ENCODE results near the gene PLEKHG4B. TPM values are rescaled to one million over a fixed set of nuclear protein-coding genes. Genes with fewer than 3 reads are reported as not detected.

The PLEKHG4B gene
- total RNA-seq, 1 experiment from 2014 or later: not detected

- H3K36me3 Mint-ChIP-seq (ENCODE audit: insufficient read depth, unreplicated experiment): no peaks in the 10 kb centered on the region
- no peaks in the 10 kb centered on the region for H3K9me3 Mint-ChIP-seq (ENCODE audit: unreplicated experiment)
- POLR2A ChIA-PET: no interaction called here
- peaks cover 41% of the 10 kb centered on the region for H3K27me3 Mint-ChIP-seq (ENCODE audit: insufficient read depth, unreplicated experiment)
- no peak overlapping the region for H3K4me3 Mint-ChIP-seq (ENCODE audit: unreplicated experiment)
- no peak overlapping the region for H3K27ac Mint-ChIP-seq (ENCODE audit: low read depth, unreplicated experiment)
- CTCF ChIA-PET: interaction anchor here (1.2 kb wide), 1 partner anchor 15 kb away, joined by 4 read pairs; no protein-coding TSS in a partner anchor
- no peak for TF ChIP-seq CTCF (IDR thresholded peaks at IDR 0.05; ENCODE audit: unreplicated experiment)
- BruUV-seq (replicated peaks): no TSS peak
- DNase-seq (ENCODE audit: unreplicated experiment): no peak
- intact Hi-C loops (cut with micrococcal nuclease): no loop called here
- H3K4me1 Mint-ChIP-seq (ENCODE audit: insufficient read depth, unreplicated experiment): peaks cover 3% of the 10 kb centered on the region
Observed at GRCh38 chr5:173392-174290, 81.7 kb downstream of the PLEKHG4B start.

GRCh38 chr5:174291-174600, 82.3 kb downstream of the PLEKHG4B start:
- ChIA-PET POLR2A (no interaction called here), CTCF (interaction anchor here (0.6 to 1.2 kb wide), 2 partner anchors 14 to 253 kb away, joined by 3 to 4 read pairs; no protein-coding TSS in a partner anchor)
- intact Hi-C loops (cut with micrococcal nuclease): no loop called here
- TF ChIP-seq CTCF (IDR thresholded peaks at IDR 0.05; ENCODE audit: unreplicated experiment): no peak
- BruUV-seq (replicated peaks): no TSS peak
- H3K36me3 Mint-ChIP-seq (ENCODE audit: insufficient read depth, unreplicated experiment): no peaks in the 10 kb centered on the region
- H3K27me3 Mint-ChIP-seq (ENCODE audit: insufficient read depth, unreplicated experiment): peaks cover 47% of the 10 kb centered on the region
- H3K4me3 Mint-ChIP-seq (ENCODE audit: unreplicated experiment): no peak overlapping the region
- no peak overlapping the region for H3K27ac Mint-ChIP-seq (ENCODE audit: low read depth, unreplicated experiment)
- no peak for DNase-seq (ENCODE audit: unreplicated experiment)
- H3K9me3 Mint-ChIP-seq (ENCODE audit: unreplicated experiment): no peaks in the 10 kb centered on the region
- H3K4me1 Mint-ChIP-seq (ENCODE audit: insufficient read depth, unreplicated experiment): no peaks in the 10 kb centered on the region

GRCh38 chr5:174876-175465, 83.0 kb downstream of the PLEKHG4B start:
- Mint-ChIP-seq H3K27ac (ENCODE audit: low read depth, unreplicated experiment) (no peak overlapping the region), H3K9me3 (ENCODE audit: unreplicated experiment) (no peaks in the 10 kb centered on the region), H3K27me3 (ENCODE audit: insufficient read depth, unreplicated experiment) (peaks cover 55% of the 10 kb centered on the region), H3K4me1 (ENCODE audit: insufficient read depth, unreplicated experiment) (no peaks in the 10 kb centered on the region), H3K36me3 (ENCODE audit: insufficient read depth, unreplicated experiment) (no peaks in the 10 kb centered on the region), H3K4me3 (ENCODE audit: unreplicated experiment) (no peak overlapping the region)
- DNase-seq (ENCODE audit: unreplicated experiment): no peak
- CTCF ChIA-PET: interaction anchor here (0.6 to 1.2 kb wide), 3 partner anchors 14 to 252 kb away, joined by 3 to 5 read pairs (median 5); no protein-coding TSS in a partner anchor
- no peak for TF ChIP-seq CTCF (IDR thresholded peaks at IDR 0.05; ENCODE audit: unreplicated experiment)
- intact Hi-C loops (cut with micrococcal nuclease): no loop called here
- POLR2A ChIA-PET: no interaction called here
- BruUV-seq (replicated peaks): no TSS peak

DNA sequence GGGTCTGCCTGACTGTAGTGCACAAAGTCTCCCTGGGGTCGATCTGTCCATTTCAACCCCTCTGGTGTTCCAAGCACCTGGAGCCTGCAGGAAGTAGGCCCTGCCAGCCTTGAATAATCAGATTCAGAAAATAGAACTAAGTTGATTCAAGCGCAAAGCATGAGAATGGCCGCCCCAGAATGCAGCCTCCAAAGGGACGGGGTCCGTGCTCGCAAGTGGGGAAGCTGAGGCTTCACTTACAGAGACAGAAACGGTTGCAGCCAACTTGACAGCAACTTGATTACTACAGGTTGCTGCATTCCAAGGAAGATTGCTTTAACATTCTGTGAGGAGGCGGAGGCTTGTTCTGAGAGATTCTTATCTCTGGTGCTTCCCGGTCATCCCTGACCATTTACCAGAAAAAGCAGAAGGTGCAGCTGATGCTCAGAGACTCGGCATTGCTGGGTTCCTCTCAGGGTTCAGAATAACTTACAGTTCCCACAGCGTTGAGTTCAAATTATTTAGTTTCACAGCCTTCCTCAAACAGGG, 84.4 kb downstream of the PLEKHG4B start:
- no peak for DNase-seq (ENCODE audit: unreplicated experiment)
- H3K27ac Mint-ChIP-seq (ENCODE audit: low read depth, unreplicated experiment): no peak overlapping the region
- H3K4me1 Mint-ChIP-seq (ENCODE audit: insufficient read depth, unreplicated experiment): no peaks in the 10 kb centered on the region
- TF ChIP-seq CTCF (IDR thresholded peaks at IDR 0.05; ENCODE audit: unreplicated experiment): no peak
- no peak overlapping the region for H3K4me3 Mint-ChIP-seq (ENCODE audit: unreplicated experiment)
- H3K9me3 Mint-ChIP-seq (ENCODE audit: unreplicated experiment): no peaks in the 10 kb centered on the region
- H3K36me3 Mint-ChIP-seq (ENCODE audit: insufficient read depth, unreplicated experiment): no peaks in the 10 kb centered on the region
- CTCF ChIA-PET: interaction anchor here (1.4 kb wide), 1 partner anchor 12 kb away, joined by 3 read pairs; no protein-coding TSS in a partner anchor
- POLR2A ChIA-PET: no interaction called here
- peaks cover 63% of the 10 kb centered on the region for H3K27me3 Mint-ChIP-seq (ENCODE audit: insufficient read depth, unreplicated experiment)
- BruUV-seq (replicated peaks): no TSS peak
- intact Hi-C loops (cut with micrococcal nuclease): no loop called here

Data from MCF 10A (cell line).